Measurements from ENCODE around the gene KDM4D. TPM values are rescaled to one million over a fixed set of nuclear protein-coding genes. Genes with fewer than 3 reads are reported as not detected.
"Not testable (repeated sequence)": the region's sequence is repeated elsewhere in the genome, so short reads cannot be mapped to it uniquely, and the experiment has no call there.

KDM4D gene
- polyA plus RNA-seq, 3 donors from 2014 or later, result 0.10 to 0.22 TPM; not detected in 1

- Mint-ChIP-seq H3K27ac (peak overlapping the region in 5 of 6 donors; percentile 43 to 99 (median 95)), H3K4me1 (peaks cover 28 to 54% of the 10 kb centered on the region in 2 donors), H3K27me3 (ENCODE audit: low read depth in 3 of 3) (peaks cover 3 to 10% (median 6%) of the 10 kb centered on the region in 3 donors), H3K4me3 (peak overlapping the region; percentile 92 to 99 (median 97)), H3K9me3 (no peaks in the 10 kb centered on the region), H3K36me3 (peaks cover 20 to 45% (median 29%) of the 10 kb centered on the region in 3 donors)
- no peak for DNase-seq
Observed at GRCh38 chr11:94972700-94973098, 810 bp upstream of the KDM4D start.

GRCh38 chr11:94974178-94974577, 669 bp downstream of the KDM4D start:
- peak overlapping the region in 4 of 6 donors; percentile 95 to 99 (median 98) for H3K27ac Mint-ChIP-seq
- no peak for DNase-seq
- H3K4me3 Mint-ChIP-seq, result peak overlapping the region; percentile 92 to 99 (median 97)
- H3K4me1 Mint-ChIP-seq, result peaks cover 25 to 49% of the 10 kb centered on the region in 2 donors
- H3K27me3 Mint-ChIP-seq (ENCODE audit: low read depth in 3 of 3), result peaks cover 3 to 10% (median 6%) of the 10 kb centered on the region in 3 donors
- no peaks in the 10 kb centered on the region for H3K9me3 Mint-ChIP-seq
- H3K36me3 Mint-ChIP-seq, result peaks cover 15 to 35% (median 17%) of the 10 kb centered on the region in 3 donors

GRCh38 chr11:94975599-94975998, 2.1 kb downstream of the KDM4D start:
- H3K4me1 Mint-ChIP-seq, result peaks cover 23 to 47% of the 10 kb centered on the region in 2 donors
- H3K4me3 Mint-ChIP-seq, result no peak overlapping the region
- no peaks in the 10 kb centered on the region for H3K9me3 Mint-ChIP-seq
- no peak for DNase-seq
- H3K27ac Mint-ChIP-seq, result no peak overlapping the region
- H3K36me3 Mint-ChIP-seq, result peaks cover 6 to 21% (median 14%) of the 10 kb centered on the region in 3 donors
- peaks cover 3 to 10% (median 6%) of the 10 kb centered on the region in 3 donors for H3K27me3 Mint-ChIP-seq (ENCODE audit: low read depth in 3 of 3)

DNA sequence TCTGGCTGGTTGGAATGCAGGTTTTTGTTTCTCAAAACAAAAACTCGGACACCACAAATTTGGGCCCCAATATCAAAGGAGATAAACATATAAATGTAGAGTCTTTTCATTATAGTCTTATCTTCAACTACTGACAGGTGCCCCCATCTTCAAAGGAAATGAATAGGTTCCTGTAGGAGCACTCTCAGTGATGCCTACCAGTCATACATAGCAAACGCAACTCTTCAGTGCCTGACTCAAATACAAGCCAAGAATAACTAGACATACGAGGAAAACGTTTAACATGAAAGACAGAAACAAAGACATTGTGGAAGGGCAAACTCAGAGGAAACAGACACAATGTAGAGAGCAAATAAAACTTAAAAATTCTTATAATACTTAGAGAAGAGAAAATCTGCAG, 13.9 kb downstream of the KDM4D start:
- Mint-ChIP-seq H3K4me1 (no peaks in the 10 kb centered on the region), H3K36me3 (no peaks in the 10 kb centered on the region), H3K27me3 (ENCODE audit: low read depth in 3 of 3) (peaks cover 3 to 41% (median 11%) of the 10 kb centered on the region in 3 donors), H3K27ac (no peak overlapping the region), H3K9me3 (no peaks in the 10 kb centered on the region), H3K4me3 (no peak overlapping the region)
- no peak for DNase-seq

- Mint-ChIP-seq H3K36me3 (no peaks in the 10 kb centered on the region), H3K27me3 (ENCODE audit: low read depth in 3 of 3) (peaks cover 3 to 36% (median 10%) of the 10 kb centered on the region in 3 donors), H3K27ac (no peak overlapping the region), H3K4me3 (no peak overlapping the region), H3K9me3 (no peaks in the 10 kb centered on the region), H3K4me1 (no peaks in the 10 kb centered on the region)
- DNase-seq, result no peak
Observed at GRCh38 chr11:94988748-94989147, 15.2 kb downstream of the KDM4D start.

DNA sequence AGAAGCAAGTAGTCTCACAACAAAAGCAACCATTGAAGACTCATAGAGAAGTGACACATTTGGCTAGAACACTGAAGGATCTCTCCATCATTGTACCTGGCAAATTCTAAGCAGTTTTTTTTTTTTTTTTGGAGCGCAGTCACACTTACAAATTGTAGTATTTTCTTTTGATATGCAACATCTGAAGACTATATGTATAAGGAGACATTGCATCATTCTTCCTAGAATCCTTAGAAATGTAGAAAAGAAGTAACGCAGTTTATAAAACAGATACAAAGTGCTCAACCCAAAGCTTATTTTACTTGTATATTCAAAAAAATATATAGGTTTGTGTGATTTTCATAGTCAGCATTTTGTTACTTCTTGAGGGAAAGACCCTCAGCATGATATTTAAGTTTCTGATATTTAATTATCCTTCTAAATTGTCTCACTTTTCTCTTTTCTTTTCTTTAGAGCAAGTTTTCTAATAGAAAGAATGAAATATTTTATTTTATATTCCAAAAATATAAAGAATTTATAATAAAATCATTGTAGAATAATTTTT, 20.0 kb downstream of the KDM4D start:
- Mint-ChIP-seq H3K36me3 (no peaks in the 10 kb centered on the region), H3K9me3 (no peaks in the 10 kb centered on the region), H3K4me1 (no peaks in the 10 kb centered on the region), H3K4me3 (no peak overlapping the region), H3K27ac (no peak overlapping the region), H3K27me3 (ENCODE audit: low read depth in 3 of 3) (peaks cover 3 to 23% (median 3%) of the 10 kb centered on the region in 3 donors)
- DNase-seq, result no peak

DNA sequence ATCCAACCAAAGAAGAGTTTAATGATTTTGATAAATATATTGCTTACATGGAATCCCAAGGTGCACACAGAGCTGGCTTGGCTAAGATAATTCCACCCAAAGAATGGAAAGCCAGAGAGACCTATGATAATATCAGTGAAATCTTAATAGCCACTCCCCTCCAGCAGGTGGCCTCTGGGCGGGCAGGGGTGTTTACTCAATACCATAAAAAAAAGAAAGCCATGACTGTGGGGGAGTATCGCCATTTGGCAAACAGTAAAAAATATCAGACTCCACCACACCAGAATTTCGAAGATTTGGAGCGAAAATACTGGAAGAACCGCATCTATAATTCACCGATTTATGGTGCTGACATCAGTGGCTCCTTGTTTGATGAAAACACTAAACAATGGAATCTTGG, 23.9 kb downstream of the KDM4D start:
- H3K36me3 Mint-ChIP-seq, result no peaks in the 10 kb centered on the region
- no peak overlapping the region for H3K4me3 Mint-ChIP-seq
- H3K9me3 Mint-ChIP-seq, result no peaks in the 10 kb centered on the region
- H3K4me1 Mint-ChIP-seq, result no peaks in the 10 kb centered on the region
- H3K27me3 Mint-ChIP-seq (ENCODE audit: low read depth in 3 of 3), result peaks cover 0 to 3% (median 0%) of the 10 kb centered on the region in 3 donors
- no peak for DNase-seq
- H3K27ac Mint-ChIP-seq, result no peak overlapping the region

- no peak overlapping the region for H3K27ac Mint-ChIP-seq
- H3K27me3 Mint-ChIP-seq (ENCODE audit: low read depth in 3 of 3), result peaks cover 0 to 3% (median 0%) of the 10 kb centered on the region in 3 donors
- no peaks in the 10 kb centered on the region for H3K4me1 Mint-ChIP-seq
- H3K9me3 Mint-ChIP-seq, result no peaks in the 10 kb centered on the region
- DNase-seq, result no peak
- H3K4me3 Mint-ChIP-seq, result no peak overlapping the region
- H3K36me3 Mint-ChIP-seq, result no peaks in the 10 kb centered on the region
Observed at GRCh38 chr11:94998285-94998684, 24.8 kb downstream of the KDM4D start.

- H3K4me1 Mint-ChIP-seq, result no peaks in the 10 kb centered on the region
- H3K27ac Mint-ChIP-seq, result no peak overlapping the region
- H3K27me3 Mint-ChIP-seq (ENCODE audit: low read depth in 3 of 3), result peaks cover 5 to 11% (median 5%) of the 10 kb centered on the region in 3 donors
- no peak overlapping the region for H3K4me3 Mint-ChIP-seq
- peaks cover 0 to 2% (median 0%) of the 10 kb centered on the region in 6 donors for H3K9me3 Mint-ChIP-seq
- no peak for DNase-seq
- H3K36me3 Mint-ChIP-seq, result no peaks in the 10 kb centered on the region
Observed at GRCh38 chr11:95003716-95004115, 30.2 kb downstream of the KDM4D start.

GRCh38 chr11:95005642-95006041, 32.1 kb downstream of the KDM4D start:
- peaks cover 5 to 13% (median 5%) of the 10 kb centered on the region in 3 donors for H3K27me3 Mint-ChIP-seq (ENCODE audit: low read depth in 3 of 3)
- no peaks in the 10 kb centered on the region for H3K36me3 Mint-ChIP-seq
- DNase-seq, result no peak
- no peaks in the 10 kb centered on the region for H3K4me1 Mint-ChIP-seq
- H3K27ac Mint-ChIP-seq, result no peak overlapping the region
- no peak overlapping the region for H3K4me3 Mint-ChIP-seq
- H3K9me3 Mint-ChIP-seq, result peaks cover 0 to 2% (median 0%) of the 10 kb centered on the region in 6 donors

GRCh38 chr11:95011376-95011775, 37.9 kb downstream of the KDM4D start:
- peaks cover 8 to 11% (median 10%) of the 10 kb centered on the region in 3 donors for H3K27me3 Mint-ChIP-seq (ENCODE audit: low read depth in 3 of 3)
- H3K27ac Mint-ChIP-seq, result no peak overlapping the region
- no peak for DNase-seq
- H3K4me3 Mint-ChIP-seq, result no peak overlapping the region
- no peaks in the 10 kb centered on the region for H3K4me1 Mint-ChIP-seq
- no peaks in the 10 kb centered on the region for H3K36me3 Mint-ChIP-seq
- H3K9me3 Mint-ChIP-seq, result peaks cover 0 to under 1% (median 0%) of the 10 kb centered on the region in 6 donors

DNA sequence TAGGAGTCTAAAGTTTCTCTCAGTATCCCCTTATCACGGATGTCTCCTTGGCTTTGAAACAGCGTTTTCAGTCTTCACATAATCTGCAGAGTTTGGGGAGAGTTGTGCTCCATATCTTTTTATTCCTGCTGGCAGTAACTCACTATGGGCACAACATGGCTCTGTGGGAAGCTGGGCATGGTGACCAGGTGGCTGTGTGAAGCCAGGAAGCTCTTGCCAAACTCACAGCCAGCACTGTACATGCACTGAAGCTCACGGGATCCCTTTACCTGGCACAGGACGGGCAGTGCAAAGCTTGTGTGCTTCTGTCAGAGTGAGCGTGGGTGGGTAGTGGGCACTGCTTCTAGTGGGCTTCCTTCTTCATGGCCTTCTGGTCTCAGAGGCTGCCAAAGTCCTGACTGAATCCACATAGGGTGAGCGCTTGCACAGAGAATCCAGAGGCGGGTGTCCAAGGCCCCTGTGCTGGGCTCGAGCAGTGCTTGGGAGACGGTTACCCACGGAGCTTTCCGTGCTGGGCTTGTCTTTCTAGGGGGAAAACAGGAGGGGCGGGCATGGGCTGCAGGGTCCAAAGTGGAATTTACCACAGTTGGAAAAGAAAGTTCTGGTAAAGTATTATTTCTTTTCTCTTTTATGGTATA, 40.8 kb downstream of the KDM4D start:
- Mint-ChIP-seq H3K9me3 (no peaks in the 10 kb centered on the region), H3K4me1 (no peaks in the 10 kb centered on the region), H3K4me3 (no peak overlapping the region), H3K27ac (no peak overlapping the region), H3K27me3 (ENCODE audit: low read depth in 3 of 3) (peaks cover 5 to 7% (median 5%) of the 10 kb centered on the region in 3 donors), H3K36me3 (no peaks in the 10 kb centered on the region)
- no peak for DNase-seq

GRCh38 chr11:95016139-95016538, 42.6 kb downstream of the KDM4D start:
- Mint-ChIP-seq H3K4me3 (no peak overlapping the region), H3K36me3 (no peaks in the 10 kb centered on the region), H3K27me3 (ENCODE audit: low read depth in 3 of 3) (peaks cover 0 to 5% (median 4%) of the 10 kb centered on the region in 3 donors), H3K27ac (no peak overlapping the region), H3K4me1 (no peaks in the 10 kb centered on the region), H3K9me3 (no peaks in the 10 kb centered on the region)
- no peak for DNase-seq

- not testable (repeated sequence) for DNase-seq; H3K27me3 Mint-ChIP-seq (ENCODE audit: low read depth in 3 of 3); H3K4me1 Mint-ChIP-seq; H3K4me3 Mint-ChIP-seq; H3K36me3 Mint-ChIP-seq; H3K27ac Mint-ChIP-seq; H3K9me3 Mint-ChIP-seq
Observed at GRCh38 chr11:95021468-95021867, 48.0 kb downstream of the KDM4D start.

Measured in immature natural killer cell (primary cell).